HCT116 (cell line): ENCODE measurements around the gene TEX264. TPM values are rescaled to one million over a fixed set of nuclear protein-coding genes. Genes with fewer than 3 reads are reported as not detected.

Source experiments
- ATAC-seq: fragments of 200-7000 bp; cut with Tn5 transposase; 2 replicates; pipeline ENCODE4 v1.9.1; 2020; ENCODE audit warnings: mild to moderate bottlenecking, moderate library complexity
- BruUV-seq: library from RNA; stranded (reverse); fragments of 400-500 nt; replicated peaks from 2 replicates; lab custom pipeline; 2021; lab: Mats Ljungman, UMichigan
- CTCF ChIA-PET: fragments of 300-600 bp; sonication (Branson Sonifier 250); formaldehyde crosslinking; loops from one replicate; lab custom pipeline; 2021; ENCODE audit warnings: antibody characterized with exemption; lab: Charles Lee
- POLR2A ChIA-PET: fragments of 300-600, 350-600 bp; sonication (Branson Sonifier 250); formaldehyde crosslinking; loops from one replicate; lab custom pipeline; 2021; ENCODE audit warnings: antibody characterized with exemption; lab: Charles Lee
- RAD21 ChIA-PET, 2 experiments: fragments of 300-600 bp; sonication (Branson Sonifier 250); formaldehyde crosslinking; loops; one replicate each; lab custom pipeline; 2023; ENCODE audit warnings: low total read pairs in 2 of 2; ENCODE audit not compliant: uncharacterized antibody in 2 of 2, unreplicated experiment in 2 of 2, low non-redundant PET in 1 of 2; lab: Charles Lee
- DNase-seq: peaks from one replicate; pipeline ENCODE4 v3.0.0-alpha.2; 2010; ENCODE audit warnings: low read depth, low spot score
- H2AFZ ChIP-seq: fragments of 200-600 bp; shearing (Covaris generic), sonication (generic); 2 replicates; pipeline ENCODE4 v1.6.1; 2017; ENCODE audit warnings: low read depth, mixed run types, mixed read lengths, antibody characterized with exemption, low read length; ENCODE audit not compliant: poor library complexity, severe bottlenecking
- H3K27ac ChIP-seq: 2 replicates; pipeline ENCODE4 v1.5.1; 2012; ENCODE audit warnings: low read depth, low read length
- H3K27me3 ChIP-seq: fragments of 200-600 bp; sonication (generic); 2 replicates; pipeline ENCODE4 v1.6.1; 2016; ENCODE audit warnings: mixed run types, low read length, mixed read lengths; ENCODE audit not compliant: insufficient read depth
- H3K36me3 ChIP-seq, 2 experiments: fragments of 200-500 bp in 1 of 2; fragments of 200-600 bp in 1 of 2; sonication (Bioruptor generic) in 1 of 2; sonication (generic) in 1 of 2; 2 replicates each; pipeline versions ENCODE4 v1.5.1 to v1.6.1; 2014 to 2016; ENCODE audit warnings: low read length in 2 of 2, inconsistent platforms in 1 of 2, mixed read lengths in 1 of 2, mixed run types in 1 of 2; ENCODE audit not compliant: insufficient read depth in 2 of 2, control insufficient read depth in 1 of 2
- H3K4me1 ChIP-seq, 2 experiments: fragments of 200-600 bp in 1 of 2; sonication (generic) in 1 of 2; 2 replicates each; pipeline versions ENCODE4 v1.5.1 to v1.6.1; 2012 to 2017; ENCODE audit warnings: low read length in 2 of 2, inconsistent platforms in 1 of 2, mild to moderate bottlenecking in 1 of 2, mixed read lengths in 1 of 2, mixed run types in 1 of 2, moderate library complexity in 1 of 2; ENCODE audit not compliant: insufficient read depth in 2 of 2, control insufficient read depth in 1 of 2
- H3K4me2 ChIP-seq: fragments of 200-600 bp; sonication (generic); 2 replicates; pipeline ENCODE4 v1.6.1; 2017; ENCODE audit warnings: mixed run types, low read length, mixed read lengths
- H3K4me3 ChIP-seq, 2 experiments: fragments of 200-600 bp in 1 of 2; sonication (generic) in 1 of 2; replicated peaks in 1 of 2; 2 replicates each; pipeline ENCODE4 v1.5.1; 2011 to 2016; ENCODE audit warnings: low read length in 2 of 2, control low read depth in 1 of 2, low read depth in 1 of 2, mild to moderate bottlenecking in 1 of 2, mixed read lengths in 1 of 2, mixed run types in 1 of 2
- H3K79me2 ChIP-seq: fragments of 200-600 bp; sonication (generic); 2 replicates; pipeline ENCODE4 v1.6.1; 2017; ENCODE audit warnings: mild to moderate bottlenecking, mixed run types, low read length, moderate library complexity, mixed read lengths; ENCODE audit not compliant: insufficient read depth
- H3K9ac ChIP-seq: fragments of 200-600 bp; sonication (generic); 2 replicates; pipeline ENCODE4 v1.6.1; 2016; ENCODE audit warnings: low read length, mixed read lengths
- H3K9me2 ChIP-seq: fragments of 200-600 bp; sonication (generic), shearing (Covaris generic); 2 replicates; pipeline ENCODE4 v1.6.1; 2017; ENCODE audit warnings: mixed run types, mild to moderate bottlenecking, moderate library complexity; ENCODE audit not compliant: insufficient read depth
- H3K9me3 ChIP-seq, 2 experiments: fragments of 200-500 bp in 1 of 2; fragments of 200-600 bp in 1 of 2; sonication (Bioruptor generic) in 1 of 2; sonication (generic) in 1 of 2; 2 replicates each; pipeline ENCODE4 v1.6.1; 2014 to 2017; ENCODE audit warnings: low read length in 2 of 2, mixed read lengths in 2 of 2, inconsistent platforms in 1 of 2, low read depth in 1 of 2, mild to moderate bottlenecking in 1 of 2, mixed run types in 1 of 2, moderate library complexity in 1 of 2; ENCODE audit not compliant: control insufficient read depth in 1 of 2, insufficient read depth in 1 of 2
- H4K20me1 ChIP-seq: fragments of 200-600 bp; sonication (generic), shearing (Covaris generic); 2 replicates; pipeline ENCODE4 v1.6.1; 2017; ENCODE audit warnings: mixed run types, mild to moderate bottlenecking, moderate library complexity; ENCODE audit not compliant: insufficient read depth
- CBX3 ChIP-seq: IDR thresholded peaks from 2 replicates; pipeline ENCODE4 v1.6.1; 2012; ENCODE audit warnings: low read depth
- CEBPB ChIP-seq: IDR thresholded peaks from 2 replicates; pipeline ENCODE4 v1.6.1; 2012; ENCODE audit warnings: low read depth
- EGR1 ChIP-seq: IDR thresholded peaks from 2 replicates; pipeline ENCODE4 v1.6.1; 2012; ENCODE audit warnings: low read depth
- ELF1 ChIP-seq: IDR thresholded peaks from 2 replicates; pipeline ENCODE4 v1.6.1; 2012; ENCODE audit warnings: low read depth, borderline replicate concordance
- EZH2 ChIP-seq: fragments of 200-600 bp; sonication (generic); IDR thresholded peaks from 2 replicates; pipeline ENCODE4 v1.6.1; 2017; ENCODE audit warnings: antibody characterized with exemption, mixed run types
- EZH2phosphoT487 ChIP-seq: fragments of 200-600 bp; IDR thresholded peaks from 2 replicates; pipeline ENCODE4 v1.6.1; 2018; ENCODE audit warnings: antibody characterized with exemption, borderline replicate concordance
- FOSL1 ChIP-seq: IDR thresholded peaks from 2 replicates; pipeline ENCODE4 v1.6.1; 2012; ENCODE audit warnings: low read depth
- JUND ChIP-seq: IDR thresholded peaks from 2 replicates; pipeline ENCODE4 v1.6.1; 2012
- POLR2A ChIP-seq: IDR thresholded peaks from 2 replicates; pipeline ENCODE4 v1.7.0; 2011; ENCODE audit warnings: borderline replicate concordance; ENCODE audit not compliant: insufficient read depth, insufficient read length; ENCODE audit errors: extremely low read depth
- POLR2AphosphoS5 ChIP-seq: IDR thresholded peaks from 2 replicates; pipeline ENCODE4 v1.6.1; 2011; ENCODE audit warnings: mild to moderate bottlenecking, low read depth, low read length, moderate library complexity
- RAD21 ChIP-seq: IDR thresholded peaks from 2 replicates; pipeline ENCODE4 v1.6.1; 2012; ENCODE audit warnings: low read depth, mild to moderate bottlenecking
- SIN3A ChIP-seq: IDR thresholded peaks from 2 replicates; pipeline ENCODE4 v1.6.1; 2012; ENCODE audit warnings: low read depth
- SRF ChIP-seq: IDR thresholded peaks from 2 replicates; pipeline ENCODE4 v1.6.1; 2012; ENCODE audit warnings: low read depth
- TCF7L2 ChIP-seq: IDR thresholded peaks from 2 replicates; pipeline ENCODE4 v1.7.0; 2011; ENCODE audit warnings: borderline replicate concordance, inconsistent platforms; ENCODE audit not compliant: insufficient read depth, insufficient read length; ENCODE audit errors: extremely low read depth
- YY1 ChIP-seq: IDR thresholded peaks from 2 replicates; pipeline ENCODE4 v1.6.1; 2011; ENCODE audit warnings: low read length, low read depth, moderate library complexity, mild to moderate bottlenecking; ENCODE audit not compliant: insufficient replicate concordance; ENCODE audit errors: extremely low read depth
- ZFX ChIP-seq: fragments of 450-650 bp; IDR thresholded peaks from 2 replicates; pipeline ENCODE4 v1.6.1; 2017
- intact Hi-C: fragments of 100-400 bp; cut with micrococcal nuclease; formaldehyde crosslinking; loops from 2 replicates; pipeline ENCODE4 v1.10.0; 2022
- total RNA-seq: library from RNA; stranded (reverse); gene quantifications from one replicate; pipeline ENCODE4 v1.2.1, GENCODE V29; 2021; ENCODE audit not compliant: unreplicated experiment
- TF ChIP-seq, protein P1 (sequence below): IDR thresholded peaks from 2 replicates; pipeline ENCODE4 v1.6.1; 2012; ENCODE audit warnings: low read depth
- TF ChIP-seq, protein P2 (sequence below): IDR thresholded peaks from 2 replicates; pipeline ENCODE4 v1.6.1; 2012
- TF ChIP-seq, protein P3 (sequence below): IDR thresholded peaks from 2 replicates; pipeline ENCODE4 v1.6.1; 2011; ENCODE audit warnings: mild to moderate bottlenecking, low read length, moderate library complexity; ENCODE audit not compliant: insufficient replicate concordance; ENCODE audit errors: extremely low read depth

TEX264 gene
- total RNA-seq, 1 experiment from 2014 or later = 36.0 TPM

DNA sequence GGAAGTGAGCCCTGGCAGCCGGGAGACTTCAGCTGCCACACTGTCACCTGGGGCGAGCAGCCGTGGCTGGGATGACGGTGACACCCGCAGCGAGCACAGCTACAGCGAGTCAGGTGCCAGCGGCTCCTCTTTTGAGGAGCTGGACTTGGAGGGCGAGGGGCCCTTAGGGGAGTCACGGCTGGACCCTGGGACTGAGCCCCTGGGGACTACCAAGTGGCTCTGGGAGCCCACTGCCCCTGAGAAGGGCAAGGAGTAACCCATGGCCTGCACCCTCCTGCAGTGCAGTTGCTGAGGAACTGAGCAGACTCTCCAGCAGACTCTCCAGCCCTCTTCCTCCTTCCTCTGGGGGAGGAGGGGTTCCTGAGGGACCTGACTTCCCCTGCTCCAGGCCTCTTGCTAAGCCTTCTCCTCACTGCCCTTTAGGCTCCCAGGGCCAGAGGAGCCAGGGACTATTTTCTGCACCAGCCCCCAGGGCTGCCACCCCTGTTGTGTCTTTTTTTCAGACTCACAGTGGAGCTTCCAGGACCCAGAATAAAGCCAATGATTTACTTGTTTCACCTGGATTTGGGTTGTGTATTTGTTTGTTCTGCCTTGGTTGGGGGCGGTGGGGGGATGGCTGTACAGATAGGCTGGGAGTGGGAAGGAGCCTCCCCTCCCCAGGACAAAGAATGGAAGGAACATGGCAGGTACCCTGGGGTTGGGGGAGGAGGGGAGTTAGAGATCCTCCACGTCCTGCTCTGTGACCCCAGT, 32.9 kb downstream of the TEX264 start:
- Histone ChIP-seq H3K9ac (no peak overlapping the region), H3K4me2 (no peak overlapping the region), H3K4me3 (no peak overlapping the region), H3K27ac (no peak overlapping the region), H3K27me3 (no peaks in the 10 kb centered on the region), H3K79me2 (no peaks in the 10 kb centered on the region), H3K36me3 (peaks cover 3 to 4% of the 10 kb centered on the region in 2 experiments; a peak in 1 of 4 replicates), H2AFZ (no peak overlapping the region), H3K9me2 (no peaks in the 10 kb centered on the region), H4K20me1 (no peaks in the 10 kb centered on the region), H3K9me3 (no peaks in the 10 kb centered on the region), H3K4me1 (no peaks in the 10 kb centered on the region)
- no TSS peak for BruUV-seq
- ATAC-seq = no peak
- no peak for TF ChIP-seq SIN3A
- TF ChIP-seq POLR2A = no peak
- TF ChIP-seq CBX3 = no peak
- TF ChIP-seq, protein P1, sequence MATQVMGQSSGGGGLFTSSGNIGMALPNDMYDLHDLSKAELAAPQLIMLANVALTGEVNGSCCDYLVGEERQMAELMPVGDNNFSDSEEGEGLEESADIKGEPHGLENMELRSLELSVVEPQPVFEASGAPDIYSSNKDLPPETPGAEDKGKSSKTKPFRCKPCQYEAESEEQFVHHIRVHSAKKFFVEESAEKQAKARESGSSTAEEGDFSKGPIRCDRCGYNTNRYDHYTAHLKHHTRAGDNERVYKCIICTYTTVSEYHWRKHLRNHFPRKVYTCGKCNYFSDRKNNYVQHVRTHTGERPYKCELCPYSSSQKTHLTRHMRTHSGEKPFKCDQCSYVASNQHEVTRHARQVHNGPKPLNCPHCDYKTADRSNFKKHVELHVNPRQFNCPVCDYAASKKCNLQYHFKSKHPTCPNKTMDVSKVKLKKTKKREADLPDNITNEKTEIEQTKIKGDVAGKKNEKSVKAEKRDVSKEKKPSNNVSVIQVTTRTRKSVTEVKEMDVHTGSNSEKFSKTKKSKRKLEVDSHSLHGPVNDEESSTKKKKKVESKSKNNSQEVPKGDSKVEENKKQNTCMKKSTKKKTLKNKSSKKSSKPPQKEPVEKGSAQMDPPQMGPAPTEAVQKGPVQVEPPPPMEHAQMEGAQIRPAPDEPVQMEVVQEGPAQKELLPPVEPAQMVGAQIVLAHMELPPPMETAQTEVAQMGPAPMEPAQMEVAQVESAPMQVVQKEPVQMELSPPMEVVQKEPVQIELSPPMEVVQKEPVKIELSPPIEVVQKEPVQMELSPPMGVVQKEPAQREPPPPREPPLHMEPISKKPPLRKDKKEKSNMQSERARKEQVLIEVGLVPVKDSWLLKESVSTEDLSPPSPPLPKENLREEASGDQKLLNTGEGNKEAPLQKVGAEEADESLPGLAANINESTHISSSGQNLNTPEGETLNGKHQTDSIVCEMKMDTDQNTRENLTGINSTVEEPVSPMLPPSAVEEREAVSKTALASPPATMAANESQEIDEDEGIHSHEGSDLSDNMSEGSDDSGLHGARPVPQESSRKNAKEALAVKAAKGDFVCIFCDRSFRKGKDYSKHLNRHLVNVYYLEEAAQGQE = no peak
- no peak for TF ChIP-seq TCF7L2
- no peak for TF ChIP-seq POLR2AphosphoS5
- no peak for TF ChIP-seq YY1
- TF ChIP-seq, protein P2, sequence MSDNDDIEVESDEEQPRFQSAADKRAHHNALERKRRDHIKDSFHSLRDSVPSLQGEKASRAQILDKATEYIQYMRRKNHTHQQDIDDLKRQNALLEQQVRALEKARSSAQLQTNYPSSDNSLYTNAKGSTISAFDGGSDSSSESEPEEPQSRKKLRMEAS = no peak
- no peak for TF ChIP-seq CEBPB
- TF ChIP-seq EGR1 = no peak
- TF ChIP-seq ELF1 = no peak
- TF ChIP-seq EZH2 = no peak
- TF ChIP-seq, protein P3, sequence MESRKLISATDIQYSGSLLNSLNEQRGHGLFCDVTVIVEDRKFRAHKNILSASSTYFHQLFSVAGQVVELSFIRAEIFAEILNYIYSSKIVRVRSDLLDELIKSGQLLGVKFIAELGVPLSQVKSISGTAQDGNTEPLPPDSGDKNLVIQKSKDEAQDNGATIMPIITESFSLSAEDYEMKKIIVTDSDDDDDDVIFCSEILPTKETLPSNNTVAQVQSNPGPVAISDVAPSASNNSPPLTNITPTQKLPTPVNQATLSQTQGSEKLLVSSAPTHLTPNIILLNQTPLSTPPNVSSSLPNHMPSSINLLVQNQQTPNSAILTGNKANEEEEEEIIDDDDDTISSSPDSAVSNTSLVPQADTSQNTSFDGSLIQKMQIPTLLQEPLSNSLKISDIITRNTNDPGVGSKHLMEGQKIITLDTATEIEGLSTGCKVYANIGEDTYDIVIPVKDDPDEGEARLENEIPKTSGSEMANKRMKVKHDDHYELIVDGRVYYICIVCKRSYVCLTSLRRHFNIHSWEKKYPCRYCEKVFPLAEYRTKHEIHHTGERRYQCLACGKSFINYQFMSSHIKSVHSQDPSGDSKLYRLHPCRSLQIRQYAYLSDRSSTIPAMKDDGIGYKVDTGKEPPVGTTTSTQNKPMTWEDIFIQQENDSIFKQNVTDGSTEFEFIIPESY = no peak
- TF ChIP-seq RAD21 = no peak
- no peak for TF ChIP-seq FOSL1
- TF ChIP-seq EZH2phosphoT487 = no peak
- no peak for TF ChIP-seq SRF
- TF ChIP-seq ZFX = no peak
- TF ChIP-seq JUND = no peak
- RAD21 ChIA-PET = no interaction called here
- CTCF ChIA-PET = no interaction called here
- POLR2A ChIA-PET = no interaction called here
- no peak for DNase-seq
- intact Hi-C loops = no loop called here
